Measurements from ENCODE around the gene TESK2.
"Not testable (repeated sequence)": the region's sequence is repeated elsewhere in the genome, so short reads cannot be mapped to it uniquely, and the experiment has no call there.

TESK2 gene

DNA sequence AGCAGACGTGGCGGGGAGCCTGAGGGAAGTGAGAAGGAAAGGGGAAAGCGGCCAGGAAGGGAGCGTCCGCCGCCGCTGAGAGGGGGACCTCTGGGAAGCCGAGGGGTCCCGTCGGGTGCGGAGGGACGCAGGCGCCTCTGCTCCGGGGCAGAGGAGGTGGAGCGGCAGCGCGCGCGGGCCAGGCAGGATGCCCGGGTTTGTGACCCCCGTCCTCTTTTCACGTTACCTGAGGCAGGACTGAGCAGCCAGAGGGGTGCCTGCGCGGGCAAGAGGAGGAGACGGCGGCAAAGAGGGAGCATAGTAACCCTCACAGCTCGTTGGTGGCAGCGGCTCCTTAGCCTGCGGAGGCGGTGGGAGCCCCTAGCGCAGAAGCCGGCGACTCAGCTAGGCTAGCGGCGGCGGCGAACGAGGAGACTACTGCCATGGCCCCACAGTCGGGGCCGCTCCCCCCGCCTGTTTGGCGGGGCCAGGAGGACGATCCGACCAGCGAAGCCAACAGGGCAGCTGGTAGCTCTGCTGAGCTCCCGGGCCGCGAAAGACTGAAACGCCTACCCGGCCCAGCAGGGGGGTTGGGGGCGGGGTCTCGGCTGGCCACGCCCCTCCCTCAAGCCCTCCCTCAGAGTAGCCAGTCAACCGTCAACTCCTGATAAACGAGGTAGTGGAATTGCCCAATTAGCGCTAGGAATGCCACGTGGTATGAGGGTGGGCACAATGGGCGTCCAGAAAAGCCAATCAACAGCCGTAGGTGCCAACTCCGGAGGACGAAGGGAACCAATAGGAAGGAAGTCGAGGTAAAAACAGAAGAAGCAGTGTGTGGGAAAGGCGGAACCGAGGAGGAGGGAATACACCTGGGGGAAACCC, at the start of gene TESK2:
Gene TESK2 (minus strand): TSS at position 538 of the 861 bp plus-strand sequence. CDS start 33,378 bp downstream, outside the sequence.
- peak; percentile 98 for DNase-seq

GRCh38 chr1:45536886-45537285, 45.9 kb upstream of the TESK2 start:
- no peak for DNase-seq

DNA sequence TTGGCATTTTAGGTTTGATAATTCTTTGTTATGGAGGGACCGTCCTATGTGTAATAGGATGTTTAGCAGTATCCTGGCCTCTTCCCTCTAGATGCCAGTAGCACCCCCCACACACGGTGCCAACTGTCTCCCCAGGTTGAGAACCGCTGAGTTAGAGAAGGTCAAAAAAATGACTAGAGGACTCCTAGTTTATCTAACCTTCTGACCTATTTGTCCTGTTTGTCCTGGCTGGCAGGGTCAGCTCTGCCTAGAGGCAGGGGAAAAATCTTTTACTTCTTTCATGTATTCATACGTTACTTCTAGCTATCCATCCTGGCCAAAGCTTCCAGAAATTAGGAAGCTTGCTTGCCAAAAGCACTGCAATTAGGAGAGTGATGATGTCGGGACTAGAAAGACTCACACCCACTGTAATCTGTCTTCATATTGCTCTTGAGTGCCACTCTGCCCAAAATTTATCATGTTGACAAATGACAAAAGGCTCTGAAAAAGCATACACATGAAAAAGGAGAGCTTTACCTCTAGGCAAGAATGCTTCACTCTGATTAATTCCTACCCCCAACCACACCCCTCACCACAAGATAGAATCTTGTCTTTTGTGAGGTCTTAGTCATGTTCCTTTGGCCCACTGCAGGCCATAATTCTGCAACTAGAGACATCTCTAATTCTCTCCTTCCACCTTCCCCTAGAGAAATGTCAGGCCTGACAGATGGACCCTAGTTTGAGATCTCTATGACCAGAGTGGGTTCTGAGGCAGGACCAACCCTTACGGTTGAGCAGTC, 45.2 kb upstream of the TESK2 start:
- DNase-seq = no peak

DNA sequence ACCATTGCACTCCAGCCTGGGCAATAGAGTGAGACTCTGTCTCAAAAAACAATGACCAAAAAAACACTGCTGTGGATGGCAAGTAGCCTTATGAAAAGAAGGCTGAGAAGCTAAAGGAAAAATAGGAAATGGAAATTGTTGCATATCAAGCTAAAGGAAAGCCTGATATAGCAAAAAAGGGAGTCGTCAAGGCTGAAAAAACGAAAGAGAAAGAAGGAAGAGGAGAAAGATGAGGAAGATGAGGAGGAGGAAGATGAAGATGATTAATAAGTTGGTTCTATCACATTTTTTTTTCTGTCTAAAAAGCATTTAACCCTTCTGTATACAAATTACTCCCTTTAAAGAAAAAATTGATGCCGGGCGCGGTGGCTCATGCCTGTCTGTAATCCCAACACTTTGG, 40.9 kb upstream of the TESK2 start:
- DNase-seq = no peak

DNA sequence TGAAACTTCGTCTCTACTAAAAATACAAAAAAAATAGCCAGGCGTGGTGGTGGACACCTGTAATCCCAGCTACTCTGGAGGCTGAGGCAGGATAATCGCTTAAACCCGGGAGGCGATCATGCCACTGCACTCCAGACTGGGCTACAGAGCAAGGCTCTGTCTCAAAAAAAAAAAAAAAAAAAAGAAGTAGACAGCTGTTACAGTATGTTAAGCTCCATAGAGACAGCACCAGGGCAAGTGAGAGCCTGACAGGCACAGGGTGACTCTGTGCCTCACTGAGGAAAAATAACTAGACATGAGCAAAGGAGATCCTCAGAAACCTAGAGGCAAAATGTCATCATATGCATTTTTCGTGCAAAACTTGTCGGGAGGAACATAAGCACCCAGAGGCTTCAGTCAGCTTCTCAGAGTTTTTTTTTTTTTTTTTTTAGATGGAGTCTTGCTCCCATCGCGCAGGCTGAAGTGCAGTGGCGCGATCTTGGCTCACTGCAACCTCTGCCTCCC, 39.7 kb upstream of the TESK2 start:
- no peak for DNase-seq

GRCh38 chr1:45526135-45526644, 35.2 kb upstream of the TESK2 start:
- no peak for DNase-seq

- DNase-seq = not testable (repeated sequence)
Observed at GRCh38 chr1:45523975-45524374, 33.0 kb upstream of the TESK2 start.

- DNase-seq = not testable (repeated sequence)
Observed at GRCh38 chr1:45523516-45523915, 32.6 kb upstream of the TESK2 start.

GRCh38 chr1:45522324-45523104, 31.6 kb upstream of the TESK2 start:
- no peak for DNase-seq

DNA sequence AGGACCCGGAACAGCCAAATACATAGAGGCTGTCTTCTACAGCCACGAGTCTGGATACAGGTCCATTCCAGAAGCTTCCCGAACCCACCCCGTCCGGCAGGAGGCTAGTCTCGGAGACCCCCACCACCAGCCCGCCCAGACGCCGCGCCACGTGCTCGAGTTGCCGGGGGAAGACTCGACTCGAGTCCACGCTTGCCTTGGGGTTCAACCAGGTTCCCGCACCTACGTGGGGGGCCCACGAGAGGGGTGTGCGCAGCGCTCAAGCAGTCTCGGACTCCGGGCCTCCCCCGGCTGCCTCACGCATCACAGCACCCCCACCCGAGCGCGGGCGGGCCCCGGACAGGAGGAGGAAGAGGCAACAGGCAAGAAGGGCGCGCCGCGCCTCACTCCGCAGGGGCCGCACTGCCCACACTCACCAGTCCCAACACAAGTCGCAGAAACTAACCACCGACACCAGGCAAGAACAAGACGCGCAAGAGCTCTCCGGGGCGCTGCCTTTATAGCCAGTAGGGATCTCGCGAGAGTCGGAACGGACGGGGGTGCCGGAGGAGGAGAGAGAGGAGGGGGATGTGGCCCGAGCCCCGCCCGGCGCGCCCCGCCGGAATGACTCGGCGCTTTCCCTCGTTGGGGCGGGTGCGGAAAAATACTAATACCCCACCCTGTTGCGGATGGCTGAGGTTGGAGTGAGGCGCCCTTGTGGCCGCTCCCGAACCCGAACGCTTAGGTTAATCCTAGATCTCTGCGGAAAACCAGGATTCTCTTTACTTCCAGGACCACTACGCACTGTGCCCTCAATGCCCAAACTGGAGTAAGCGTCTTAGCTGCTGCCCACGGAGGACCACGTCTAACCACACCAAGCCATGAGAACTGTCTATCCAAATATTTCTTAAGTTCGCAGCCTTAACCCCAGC, 30.7 kb upstream of the TESK2 start, which contains the start of gene PRDX1:
Gene PRDX1 (minus strand): TSS at position 472 of the 911 bp plus-strand sequence. CDS start 2,841 bp downstream, outside the sequence.
- DNase-seq = peak; percentile 98

- DNase-seq = not testable (repeated sequence)
Observed at GRCh38 chr1:45519774-45520173, 28.8 kb upstream of the TESK2 start.

GRCh38 chr1:45518910-45519309, 27.9 kb upstream of the TESK2 start:
- DNase-seq = no peak

- DNase-seq = not testable (repeated sequence)
Observed at GRCh38 chr1:45518366-45518765, 27.4 kb upstream of the TESK2 start.

- DNase-seq = no peak
Observed at GRCh38 chr1:45516465-45516864, 25.5 kb upstream of the TESK2 start.

DNA sequence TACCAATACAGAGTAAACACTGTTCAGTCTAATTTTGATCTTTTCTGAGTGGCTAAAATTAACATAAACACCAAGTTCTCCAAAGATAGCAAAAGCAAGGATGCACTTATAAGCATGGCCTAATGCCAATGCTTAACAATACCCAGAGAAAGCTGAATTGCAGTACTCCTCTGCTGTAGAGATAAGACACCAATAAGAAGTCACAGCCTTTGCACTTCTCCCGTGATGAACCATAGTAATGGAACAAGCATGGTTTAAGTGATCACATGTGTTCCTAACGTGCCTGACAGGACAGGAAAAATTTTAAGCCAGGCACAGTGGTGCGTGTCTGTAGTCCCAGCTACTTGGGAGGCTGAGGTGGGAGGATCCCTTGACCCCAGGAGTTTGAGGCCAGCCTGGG, 25.1 kb upstream of the TESK2 start:
- DNase-seq = no peak

GRCh38 chr1:45513532-45514260, 22.7 kb upstream of the TESK2 start:
- DNase-seq = not testable (repeated sequence)

DNA sequence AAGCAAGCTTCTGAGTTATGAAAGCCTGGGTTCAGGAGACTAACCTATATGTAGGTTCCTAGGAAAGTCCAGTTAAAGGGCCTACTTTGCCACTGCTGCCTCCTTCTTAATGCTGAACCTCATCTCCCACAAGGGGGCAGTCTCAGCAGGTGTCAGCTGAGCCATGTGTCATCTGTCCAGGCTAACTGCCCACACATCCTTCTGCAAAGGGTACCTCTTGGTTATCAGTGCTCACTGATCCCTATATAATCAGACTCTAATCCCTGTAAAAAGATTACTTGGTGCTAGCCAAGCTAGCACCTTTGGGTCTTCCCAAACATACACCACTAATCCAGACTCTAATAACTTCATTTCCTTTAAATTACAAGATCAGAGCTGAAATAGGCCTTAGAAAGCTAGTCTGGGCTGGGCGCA, 21.7 kb upstream of the TESK2 start:
- no peak for DNase-seq

- DNase-seq = no peak
Observed at GRCh38 chr1:45510972-45511527, 20.1 kb upstream of the TESK2 start.

GRCh38 chr1:45510036-45510971, 19.3 kb upstream of the TESK2 start:
- DNase-seq = no peak
